Stimulated activated CD4-positive, alpha-beta T cell treated with anti-CD3 and anti-CD28 coated beads, Interleukin-1b, Interleukin-23, amount 100 ng/mL, for 4 hours (primary cell): ENCODE data around the gene GFPT1.
"Not testable (repeated sequence)": the region's sequence is repeated elsewhere in the genome, so short reads cannot be mapped to it uniquely, and the experiment has no call there.

Source experiments
- DNase-seq, 2 donors: peaks; one replicate each; pipeline ENCODE4 v3.0.0-alpha.2; 2020; ENCODE audit warnings: low read depth in 2 of 2

The GFPT1 gene

DNA sequence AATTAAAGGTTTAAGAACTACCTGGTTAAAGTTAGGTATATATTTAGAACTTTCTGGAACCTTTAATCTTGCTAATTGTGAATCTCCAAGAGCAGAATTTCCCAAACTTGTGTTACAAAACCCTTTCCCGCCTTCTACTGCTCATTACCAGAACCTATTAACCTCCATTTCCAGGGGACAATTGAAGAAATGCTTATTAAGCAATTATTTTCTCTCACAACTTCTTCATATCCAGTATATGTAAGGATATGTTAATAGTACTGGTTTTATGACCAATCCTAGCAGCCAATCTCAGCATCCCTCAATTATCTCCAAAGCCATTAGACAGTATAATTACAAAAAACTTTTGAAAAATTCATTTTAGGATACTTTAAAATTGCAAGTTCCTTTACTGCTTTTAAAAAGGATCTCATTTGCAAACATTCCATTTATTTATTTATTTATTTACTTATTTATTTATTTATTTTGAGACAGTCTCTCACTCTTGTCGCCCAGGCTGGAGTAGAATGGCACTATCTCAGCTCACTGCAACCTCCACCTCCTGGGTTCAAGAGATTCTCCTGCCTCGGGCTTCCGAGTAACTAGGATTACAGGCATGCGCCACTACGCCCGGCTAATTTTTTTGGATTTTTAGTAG lies 3.7 kb downstream of the GFPT1 start:
- no peak for DNase-seq

DNA sequence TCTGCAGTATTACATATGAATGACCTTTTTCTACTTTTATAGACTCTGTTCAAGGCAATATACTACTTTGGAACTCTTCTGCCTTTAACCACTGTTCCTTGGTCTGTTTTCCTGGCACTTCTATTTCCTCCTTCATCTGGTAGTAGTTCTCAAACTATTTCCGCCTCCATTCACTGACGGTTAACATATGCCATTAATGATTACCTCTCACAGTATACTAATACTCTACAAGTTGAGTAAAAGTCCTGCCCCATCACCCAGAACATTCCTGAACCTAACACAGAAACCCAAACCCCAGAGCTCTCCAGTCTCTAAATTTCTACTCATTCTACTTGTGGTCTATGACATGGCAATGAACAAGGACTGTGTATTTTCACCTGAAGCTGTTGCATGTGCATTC lies 4.5 kb downstream of the GFPT1 start:
- no peak for DNase-seq

DNA sequence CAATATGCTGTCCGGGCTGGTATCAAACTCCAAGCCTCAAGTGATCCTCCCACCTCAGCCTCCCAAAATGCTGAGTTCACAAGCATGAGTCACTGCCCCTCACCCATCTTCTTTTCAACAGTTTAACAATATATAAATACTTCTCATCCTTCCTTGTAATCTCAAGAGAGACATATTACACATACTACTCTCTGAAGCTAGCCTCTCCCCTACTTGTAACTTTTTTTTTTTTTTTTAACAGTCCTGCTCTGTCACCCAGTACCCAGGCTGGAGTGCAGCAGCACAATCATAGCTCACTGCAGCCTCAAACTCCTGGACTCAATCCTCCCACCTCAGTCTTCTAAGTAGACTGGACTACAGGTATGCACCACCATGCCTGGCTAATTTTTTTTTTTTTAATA lies 5.7 kb downstream of the GFPT1 start:
- no peak for DNase-seq

DNA sequence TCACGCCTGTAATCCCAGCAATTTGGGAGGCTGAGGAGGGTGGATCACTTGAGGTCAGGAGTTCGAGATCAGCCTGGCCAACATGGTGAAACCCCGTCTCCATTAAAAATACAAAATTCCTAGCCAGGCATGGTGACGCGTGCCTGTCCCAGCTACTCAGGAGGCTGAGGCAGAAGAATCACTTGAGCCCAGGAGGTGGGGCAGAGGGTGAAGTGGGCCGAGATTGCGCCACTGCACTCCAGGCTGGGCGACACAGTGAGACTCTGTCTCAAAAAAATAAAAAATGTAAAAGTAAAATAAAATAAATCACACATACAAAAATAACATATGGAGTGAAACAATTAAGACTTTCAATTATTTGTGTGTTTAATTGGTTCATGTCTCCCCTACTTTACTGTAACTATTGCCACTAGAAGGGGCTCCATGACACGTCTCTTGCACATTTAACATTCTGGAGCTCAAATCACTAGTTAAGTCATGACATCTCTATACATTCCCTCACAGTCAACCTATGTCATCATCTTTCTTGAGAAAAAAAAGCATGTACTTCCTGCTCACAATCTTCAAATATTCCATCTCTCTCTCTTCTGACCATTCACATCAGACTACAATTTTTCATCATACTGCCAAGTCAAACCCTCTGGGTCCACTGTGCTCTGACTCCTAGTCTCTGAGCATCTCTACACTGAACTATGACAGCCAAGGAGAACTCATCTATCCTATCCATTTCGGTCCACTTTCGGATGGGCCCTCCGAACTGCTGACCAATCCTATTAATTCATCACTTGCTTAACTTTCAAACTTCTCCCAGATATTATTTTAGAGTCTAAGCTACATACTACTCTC lies 6.7 kb downstream of the GFPT1 start:
- DNase-seq = no peak

DNA sequence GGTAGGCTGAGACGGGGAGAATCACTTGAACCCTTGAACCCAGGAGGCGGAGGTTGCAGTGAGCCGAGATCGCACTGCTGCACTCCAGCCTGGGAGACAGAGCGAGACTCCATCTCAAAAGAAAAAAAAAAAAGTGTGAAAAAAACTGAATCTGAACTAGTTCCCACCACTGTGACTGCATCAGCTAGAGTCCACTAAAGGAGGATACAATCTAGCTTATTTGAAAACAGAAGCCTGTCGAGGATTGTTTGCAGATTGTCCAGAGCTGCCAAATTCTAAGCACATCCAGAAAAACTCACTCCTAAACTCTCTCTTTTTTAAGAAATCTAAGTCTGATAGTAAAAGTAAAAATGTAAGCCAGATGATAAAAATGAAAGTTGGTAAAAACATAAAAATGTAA lies 10.6 kb downstream of the GFPT1 start:
- DNase-seq = no peak

DNA sequence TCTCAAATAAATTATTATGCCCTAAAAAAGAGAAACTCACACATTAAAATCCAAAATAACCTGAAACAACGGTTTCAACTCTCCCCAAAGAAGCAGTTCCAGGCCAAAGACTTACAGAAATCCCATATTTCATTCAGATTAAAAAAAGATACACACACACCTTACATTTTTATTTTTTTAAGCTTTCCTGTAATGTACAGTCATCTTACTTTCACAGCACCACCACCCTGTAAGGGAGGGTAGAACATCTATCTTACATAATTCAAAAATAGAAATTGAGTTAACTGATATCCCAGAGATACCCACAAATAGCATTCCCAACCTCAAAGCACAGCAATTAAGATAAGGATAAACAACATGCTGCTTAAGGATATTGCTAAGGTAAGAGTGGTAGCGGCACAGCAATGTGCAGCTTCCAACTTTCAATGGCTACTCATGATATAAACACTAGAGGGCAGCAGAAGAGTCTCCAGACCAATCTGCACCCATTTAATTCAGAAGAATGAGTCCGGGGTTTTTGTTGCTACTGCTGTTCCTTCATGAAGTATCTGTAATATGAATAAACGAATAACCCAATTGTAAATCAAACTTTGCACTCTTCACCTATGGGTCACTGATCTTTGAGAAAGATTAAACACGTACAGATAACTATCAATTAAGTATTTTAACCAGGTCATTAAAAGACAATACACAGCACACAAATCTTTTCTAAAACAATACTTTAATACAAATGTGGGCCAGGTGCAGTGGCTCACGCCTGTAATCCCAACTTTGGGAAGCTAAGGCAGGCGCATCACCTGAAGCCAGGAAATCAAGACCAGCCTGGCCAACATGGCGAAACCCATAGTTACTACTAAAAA lies 11.3 kb downstream of the GFPT1 start:
- no peak for DNase-seq

DNA sequence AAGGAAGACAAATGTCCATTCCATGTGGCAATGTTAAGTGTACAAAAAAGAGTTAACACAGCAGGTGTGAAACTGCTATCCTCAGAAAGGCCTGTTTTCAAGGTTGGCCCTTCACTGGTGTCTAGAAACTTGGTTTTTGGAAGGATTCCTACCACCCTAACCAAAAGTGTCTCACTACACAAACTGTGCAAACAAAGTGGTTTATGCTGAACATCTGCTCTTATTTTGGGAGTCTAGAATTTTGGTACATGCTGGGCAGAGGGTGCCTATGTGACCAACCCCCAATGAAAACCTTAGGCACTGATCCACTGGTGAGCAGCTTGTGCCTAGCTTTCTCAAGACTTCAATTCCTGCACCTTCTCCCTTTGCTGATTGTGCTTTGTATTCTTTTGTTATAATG lies 14.3 kb downstream of the GFPT1 start:
- DNase-seq = no peak

DNA sequence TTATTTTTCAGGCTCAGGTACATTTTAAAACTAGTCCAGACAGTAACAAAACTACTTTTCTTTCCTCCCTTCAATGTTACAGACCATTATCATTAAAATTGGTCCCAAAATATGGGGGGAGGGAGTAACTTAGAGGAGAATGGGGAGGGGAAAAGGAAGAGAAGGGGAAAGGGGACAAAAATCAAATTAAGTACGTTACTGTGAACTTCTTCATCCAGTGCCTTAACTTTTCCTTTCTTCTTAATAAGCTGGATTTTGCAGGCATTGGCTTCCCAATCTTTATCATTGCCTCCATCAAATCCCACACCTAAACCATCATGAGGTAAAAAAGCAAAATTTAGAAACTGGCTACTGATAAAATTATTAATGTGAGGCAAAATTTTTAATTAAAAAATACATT lies 17.2 kb downstream of the GFPT1 start:
- DNase-seq = no peak

DNA sequence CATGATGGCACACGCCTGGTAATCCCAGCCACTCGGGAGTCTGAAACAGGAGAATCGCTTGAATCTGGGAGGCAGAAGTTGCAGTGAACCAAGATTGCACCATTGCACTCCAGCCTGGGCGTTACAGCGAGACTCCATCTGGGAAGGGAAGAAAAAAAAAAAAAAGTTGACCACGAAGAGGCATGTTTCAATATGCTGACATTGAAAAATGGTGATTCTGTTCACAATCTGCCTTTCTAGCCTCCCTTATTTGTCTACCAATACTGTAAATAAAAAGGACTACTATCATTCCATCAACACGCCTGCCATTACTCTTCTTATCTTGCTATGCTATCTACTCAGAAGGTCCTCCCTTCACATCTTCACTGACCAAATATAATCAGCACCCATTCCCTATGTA lies 18.4 kb downstream of the GFPT1 start:
- no peak for DNase-seq

DNA sequence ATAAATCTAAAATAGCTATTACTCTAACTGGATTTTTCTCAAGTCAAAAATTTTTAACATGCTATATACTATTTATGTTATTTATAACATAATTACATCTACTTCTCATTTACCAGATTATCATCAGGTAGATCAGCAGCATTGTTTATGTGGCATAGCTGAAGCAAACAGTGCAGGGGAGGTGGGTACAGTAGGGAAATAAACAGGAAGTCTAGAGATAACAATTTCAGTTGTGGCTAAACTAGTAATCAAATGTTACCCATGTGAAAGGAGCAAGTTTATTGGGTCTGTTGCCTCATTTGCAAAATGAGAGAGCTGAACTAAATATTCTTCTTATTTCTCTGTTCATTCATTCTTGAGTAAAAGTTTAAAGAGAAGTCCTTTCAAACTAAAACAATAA lies 27.7 kb downstream of the GFPT1 start:
- DNase-seq = no peak

DNA sequence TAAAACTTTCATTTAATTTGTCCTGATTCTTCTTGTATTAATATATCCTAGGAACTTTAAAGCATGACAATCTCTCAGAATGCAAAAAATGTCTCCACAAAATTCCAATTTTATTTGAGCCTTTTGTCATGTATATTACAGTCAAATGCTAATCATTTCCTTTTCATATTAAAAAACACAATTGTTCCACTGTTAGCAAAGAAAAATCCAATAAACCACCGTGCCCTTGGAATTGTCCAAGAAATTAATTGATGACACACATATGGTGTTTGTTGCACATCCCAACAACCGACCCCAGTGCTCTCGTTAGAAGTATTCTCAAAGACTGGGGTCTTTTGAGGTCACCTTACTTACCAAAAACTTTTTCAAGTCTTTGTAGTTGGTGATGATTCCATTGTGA lies 28.1 kb downstream of the GFPT1 start:
- no peak for DNase-seq

DNA sequence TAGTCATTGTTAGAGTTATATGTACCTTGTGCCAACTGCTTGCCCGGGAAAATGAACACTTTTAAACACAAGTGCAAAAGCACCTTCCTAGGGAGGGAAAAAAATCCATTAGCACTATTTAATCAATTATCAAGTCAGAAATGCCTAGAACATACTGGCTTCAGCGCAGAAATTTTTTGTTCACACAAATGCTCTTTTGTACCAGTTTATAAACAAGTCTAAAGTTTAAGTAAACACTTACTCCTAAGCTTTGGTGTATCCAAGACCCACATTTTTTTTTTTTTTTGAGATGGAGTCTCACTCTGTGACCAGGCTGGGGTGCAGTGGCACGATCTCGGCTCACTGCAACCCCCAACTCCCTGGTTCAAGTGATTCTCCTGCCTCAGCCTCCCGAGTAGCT lies 30.6 kb downstream of the GFPT1 start:
- DNase-seq = no peak

DNA sequence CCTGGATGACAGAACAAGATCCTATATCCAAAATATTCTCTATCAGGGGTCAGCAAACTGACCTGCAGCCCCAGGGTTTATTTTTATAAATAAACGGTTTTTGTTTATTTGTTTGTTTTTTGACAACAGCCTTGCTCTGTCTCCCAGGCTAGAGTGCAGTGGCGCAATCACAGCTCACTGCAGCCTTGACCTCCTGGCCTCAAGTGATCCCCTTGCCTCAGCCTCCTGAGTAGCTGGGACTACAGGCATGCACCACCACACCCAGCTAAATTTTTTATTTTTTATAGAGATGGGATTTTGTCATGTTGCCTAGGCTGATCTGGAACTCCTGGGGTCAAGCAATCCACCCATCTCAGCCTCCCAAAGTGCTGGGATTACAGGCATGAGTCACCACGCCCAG lies 32.1 kb downstream of the GFPT1 start:
- not testable (repeated sequence) for DNase-seq

DNA sequence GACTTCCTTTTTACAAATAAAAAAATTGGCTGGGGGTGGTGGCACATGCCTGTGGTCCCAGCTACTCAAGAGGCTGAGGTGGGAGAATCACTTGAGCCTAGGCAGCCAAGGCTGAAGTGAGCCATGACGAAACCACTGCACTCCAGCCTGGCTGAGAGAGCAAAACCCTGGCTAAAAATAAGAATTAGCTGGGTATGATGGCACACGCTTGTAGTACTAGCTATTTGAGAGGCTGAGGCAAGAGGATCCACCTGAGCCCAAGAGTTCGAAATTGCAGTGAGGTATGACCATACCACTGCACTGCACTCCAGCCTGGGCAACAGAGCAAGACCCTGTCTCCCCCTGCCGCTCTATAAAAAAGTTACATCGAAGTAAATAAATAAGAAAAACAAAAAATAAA lies 33.7 kb downstream of the GFPT1 start:
- no peak for DNase-seq

DNA sequence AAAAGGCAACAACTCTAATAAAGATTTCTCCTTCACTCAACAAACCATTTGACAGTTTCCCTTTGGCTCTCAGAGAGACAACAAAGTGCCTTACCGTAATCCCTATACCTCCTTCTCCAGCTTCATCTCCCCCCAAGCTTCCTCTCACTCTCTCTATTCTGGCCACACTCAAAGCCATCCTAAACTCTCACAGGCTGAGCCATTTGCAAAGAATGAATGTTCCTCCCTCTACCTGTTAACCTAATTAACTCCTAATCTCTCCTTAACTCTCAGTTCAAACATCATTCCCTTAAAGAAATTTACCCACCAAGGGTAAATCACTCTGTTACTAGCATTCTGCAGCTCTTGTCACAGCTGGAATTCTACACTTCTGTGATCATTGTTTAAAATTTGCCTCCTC lies 38.2 kb downstream of the GFPT1 start:
- DNase-seq = no peak

DNA sequence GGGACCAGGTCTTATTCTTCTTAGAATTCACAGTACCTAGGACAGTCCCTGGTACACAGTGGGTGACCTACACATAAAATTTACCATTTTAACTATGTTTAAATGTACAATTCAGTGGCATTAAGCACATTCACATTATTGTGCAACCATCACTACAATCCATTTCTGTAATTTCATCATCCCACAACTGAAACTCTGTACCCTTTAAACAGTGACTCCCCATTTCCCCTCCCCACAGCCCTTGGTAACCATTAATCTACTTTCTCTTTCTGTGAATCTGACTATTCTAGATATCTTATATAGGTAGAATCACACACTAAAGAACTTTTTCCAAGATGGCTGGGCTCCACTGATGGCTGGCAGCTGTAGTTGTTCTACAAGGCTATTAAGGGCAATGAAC lies 41.6 kb downstream of the GFPT1 start:
- DNase-seq = no peak

DNA sequence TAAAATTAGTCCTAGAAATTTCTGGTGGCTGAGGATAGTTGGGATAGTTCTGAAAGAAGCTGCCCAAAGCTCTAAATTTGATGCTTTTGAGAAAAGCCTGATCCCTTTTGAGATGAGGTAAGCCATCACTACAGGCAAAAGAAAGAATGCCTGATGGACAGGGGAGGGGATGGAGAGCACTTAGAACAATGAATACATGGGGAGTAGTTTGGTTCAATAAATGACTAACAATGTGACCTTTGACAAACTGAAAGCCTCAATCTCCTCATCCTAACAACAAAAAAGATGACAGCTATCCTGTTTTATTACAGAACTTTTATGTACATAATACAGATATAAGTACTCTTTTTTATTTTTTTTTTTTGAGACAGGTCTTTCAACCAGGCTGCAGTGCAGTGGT lies 42.7 kb downstream of the GFPT1 start:
- DNase-seq = no peak

DNA sequence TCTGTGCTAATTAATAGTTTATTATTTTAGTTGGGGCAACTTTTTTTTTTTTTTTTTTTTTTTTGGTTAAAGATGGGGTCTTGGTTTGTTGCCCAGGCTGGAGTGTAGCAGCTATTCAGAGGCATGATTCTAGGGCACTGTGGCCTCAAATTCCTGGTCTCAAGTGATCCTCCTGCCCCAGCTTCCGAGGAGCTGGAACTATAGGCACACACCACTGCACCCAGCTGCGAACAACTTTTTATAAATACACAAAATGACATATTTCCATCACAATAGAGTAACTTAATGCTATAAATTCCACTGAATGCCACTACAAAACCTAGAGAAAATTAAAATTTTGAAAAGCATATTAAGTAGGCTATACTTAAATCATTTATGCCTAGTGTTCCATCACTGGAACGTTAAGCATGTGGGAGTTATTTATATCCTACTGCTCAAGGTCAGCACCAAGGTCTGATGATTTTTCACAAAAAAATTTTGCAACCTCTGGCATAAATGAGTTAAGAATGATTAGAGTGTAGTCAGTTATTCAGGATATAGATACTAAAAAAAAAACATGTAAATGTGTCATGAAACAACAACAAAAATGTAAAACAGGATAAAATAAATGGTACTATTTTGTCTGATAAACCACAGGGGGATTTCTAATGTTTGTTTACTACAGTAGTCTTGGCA lies 46.8 kb downstream of the GFPT1 start:
- no peak for DNase-seq

DNA sequence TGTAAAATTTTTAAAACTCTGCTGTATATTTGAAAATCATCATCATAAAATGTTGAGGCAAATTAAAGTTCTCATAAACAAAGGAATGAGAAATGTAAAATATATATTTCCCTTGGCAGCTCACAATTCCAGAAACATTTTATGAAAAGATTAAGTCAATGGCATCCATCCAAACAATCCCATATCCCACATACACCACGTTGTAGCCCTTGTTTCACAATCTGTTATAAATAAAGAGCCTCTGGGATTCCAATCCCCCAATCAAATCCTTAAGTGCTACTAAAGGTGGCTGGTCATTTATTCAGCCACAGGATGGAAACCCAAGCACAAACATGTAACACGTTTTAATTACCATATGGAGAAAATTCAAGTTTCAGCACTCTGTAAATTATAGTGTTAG lies 51.7 kb downstream of the GFPT1 start:
- no peak for DNase-seq

DNA sequence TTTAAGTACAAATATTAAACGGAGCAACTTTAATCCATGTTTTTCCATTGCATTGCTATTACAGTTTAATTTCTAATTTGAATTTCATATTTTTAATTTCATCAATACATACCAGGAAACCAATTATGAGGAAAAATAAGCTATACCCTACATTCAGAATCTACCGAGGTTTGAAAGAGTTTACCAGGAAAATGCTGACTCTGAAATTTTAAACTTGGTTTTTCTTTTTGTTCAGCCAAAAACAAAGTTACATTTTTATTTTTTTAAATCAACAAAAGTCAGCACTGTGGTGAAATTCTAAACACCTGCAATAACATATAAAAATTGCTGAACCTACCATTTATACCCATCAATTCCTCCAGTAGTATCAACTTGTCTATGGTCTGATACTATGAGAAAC lies 53.7 kb downstream of the GFPT1 start:
- DNase-seq = no peak

DNA sequence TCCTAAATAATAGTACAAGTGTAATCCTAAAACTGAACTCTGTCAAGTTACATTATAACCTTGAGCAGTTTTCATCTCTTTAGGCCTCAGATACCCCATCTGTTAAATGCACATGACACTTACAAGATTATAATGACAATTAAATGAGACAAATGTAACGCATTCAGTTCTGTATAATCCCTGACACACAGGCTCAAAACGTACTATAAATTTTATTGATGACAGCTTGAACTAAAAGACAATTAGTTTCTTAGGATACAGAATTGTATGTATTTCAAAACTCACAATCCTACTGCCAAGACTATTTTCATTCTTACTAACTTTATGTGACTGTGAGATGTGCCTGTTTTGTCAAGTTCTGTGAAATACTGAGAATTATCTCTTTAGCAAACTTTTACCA lies 56.2 kb downstream of the GFPT1 start:
- no peak for DNase-seq

DNA sequence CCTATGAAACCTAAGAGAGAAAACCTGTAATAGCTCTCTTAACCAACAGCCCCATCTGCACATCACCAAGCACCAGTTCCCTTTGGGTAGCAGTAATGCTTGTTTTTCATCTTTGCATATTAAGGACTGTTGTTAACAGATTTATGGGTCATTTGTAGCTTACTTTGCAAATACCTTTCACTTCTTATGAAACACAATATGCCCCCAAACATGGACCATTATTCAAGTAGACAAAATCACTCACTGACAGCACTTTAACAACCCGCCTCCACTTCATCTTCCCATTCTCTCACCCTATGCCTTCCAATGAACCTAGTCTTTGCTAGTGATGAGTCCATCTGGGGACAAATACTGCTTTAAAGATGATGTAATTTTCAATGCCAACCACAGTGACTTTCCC lies 64.4 kb downstream of the GFPT1 start:
- DNase-seq = no peak
